ENCODE measurements around the gene ARID1B. TPM values are rescaled to one million over a fixed set of nuclear protein-coding genes. Genes with fewer than 3 reads are reported as not detected.
"Not testable (repeated sequence)": the region's sequence is repeated elsewhere in the genome, so short reads cannot be mapped to it uniquely, and the experiment has no call there.

Gene ARID1B
- total RNA-seq, 1 donor from 2014 or later, result 16.3 TPM

DNA sequence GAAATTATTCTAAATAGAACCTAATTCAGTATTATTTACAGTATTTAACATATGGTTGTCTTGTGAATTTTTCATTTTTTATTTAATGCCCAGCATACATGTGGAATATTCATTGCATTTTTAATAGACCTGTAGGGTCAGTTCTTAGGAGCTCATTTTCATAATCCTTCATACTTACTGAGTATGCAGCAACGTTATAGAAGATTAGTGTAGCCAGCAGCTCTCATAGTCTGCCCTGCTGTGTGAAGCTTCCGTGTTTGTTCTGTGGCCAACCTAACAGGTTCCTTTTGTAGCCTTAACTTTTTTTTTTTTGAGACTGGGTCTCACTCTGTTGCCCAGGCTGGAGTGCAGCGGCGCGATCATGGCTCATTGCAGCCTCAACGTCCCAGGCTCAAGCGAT lies 261.4 kb downstream of the ARID1B start:
- H3K27me3 ChIP-seq (ENCODE audit: control insufficient read depth, insufficient read depth, low read length), result no peaks in the 10 kb centered on the region
- no peak overlapping the region for H3K4me3 ChIP-seq (ENCODE audit: low read depth, low read length)
- TF ChIP-seq, protein P1, sequence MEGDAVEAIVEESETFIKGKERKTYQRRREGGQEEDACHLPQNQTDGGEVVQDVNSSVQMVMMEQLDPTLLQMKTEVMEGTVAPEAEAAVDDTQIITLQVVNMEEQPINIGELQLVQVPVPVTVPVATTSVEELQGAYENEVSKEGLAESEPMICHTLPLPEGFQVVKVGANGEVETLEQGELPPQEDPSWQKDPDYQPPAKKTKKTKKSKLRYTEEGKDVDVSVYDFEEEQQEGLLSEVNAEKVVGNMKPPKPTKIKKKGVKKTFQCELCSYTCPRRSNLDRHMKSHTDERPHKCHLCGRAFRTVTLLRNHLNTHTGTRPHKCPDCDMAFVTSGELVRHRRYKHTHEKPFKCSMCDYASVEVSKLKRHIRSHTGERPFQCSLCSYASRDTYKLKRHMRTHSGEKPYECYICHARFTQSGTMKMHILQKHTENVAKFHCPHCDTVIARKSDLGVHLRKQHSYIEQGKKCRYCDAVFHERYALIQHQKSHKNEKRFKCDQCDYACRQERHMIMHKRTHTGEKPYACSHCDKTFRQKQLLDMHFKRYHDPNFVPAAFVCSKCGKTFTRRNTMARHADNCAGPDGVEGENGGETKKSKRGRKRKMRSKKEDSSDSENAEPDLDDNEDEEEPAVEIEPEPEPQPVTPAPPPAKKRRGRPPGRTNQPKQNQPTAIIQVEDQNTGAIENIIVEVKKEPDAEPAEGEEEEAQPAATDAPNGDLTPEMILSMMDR (IDR thresholded peaks at IDR 0.05; ENCODE audit: insufficient read depth, low read length, severe bottlenecking), result no peak
- H3K36me3 ChIP-seq (ENCODE audit: control insufficient read depth, insufficient read depth, low read length), result no peaks in the 10 kb centered on the region
- no peak for FAIRE-seq
- DNase-seq (ENCODE audit: low read depth), result no peak

DNA sequence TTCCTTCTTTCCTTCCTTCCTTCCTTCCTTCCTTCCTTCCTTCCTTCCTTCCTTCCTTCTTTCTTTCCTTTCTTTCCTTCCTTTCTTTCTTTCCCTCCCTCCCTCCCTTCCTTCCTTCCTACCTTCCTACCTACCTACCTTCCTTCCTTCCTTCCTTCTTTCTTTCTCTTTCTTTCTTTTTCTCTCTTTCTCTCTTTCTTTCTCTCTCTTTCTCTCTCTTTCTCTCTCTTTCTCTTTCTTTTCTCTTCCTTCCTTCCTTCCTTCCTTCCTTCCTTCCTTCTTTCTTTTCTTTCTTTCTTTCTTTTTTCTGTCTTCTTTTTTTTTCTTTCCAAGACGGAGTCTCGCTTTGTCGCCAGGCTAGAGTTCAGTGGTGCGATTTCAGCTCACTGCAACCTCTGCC lies 262.5 kb downstream of the ARID1B start:
- H3K27me3 ChIP-seq (ENCODE audit: control insufficient read depth, insufficient read depth, low read length); FAIRE-seq; H3K4me3 ChIP-seq (ENCODE audit: low read depth, low read length): not testable (repeated sequence)

DNA sequence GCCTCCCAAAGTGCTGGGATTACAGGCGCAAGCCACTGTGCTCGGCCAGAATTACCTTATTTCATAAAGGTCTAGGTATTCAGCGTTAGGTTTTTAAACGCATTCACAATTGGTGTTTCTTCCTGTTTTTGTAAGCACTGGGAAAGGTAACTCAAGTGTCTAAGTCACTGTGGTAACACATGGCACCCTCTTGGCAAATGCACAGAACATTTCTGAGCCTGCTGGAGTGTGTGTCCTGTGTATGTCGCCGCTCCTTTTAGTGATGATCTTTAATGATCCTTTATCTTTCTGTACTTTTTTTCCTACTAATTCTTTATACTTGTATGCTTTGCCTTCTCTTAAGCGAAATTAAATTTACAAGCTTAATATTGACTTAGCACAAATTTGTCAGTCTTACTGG lies 263.0 kb downstream of the ARID1B start:
- no peak for DNase-seq (ENCODE audit: low read depth)
- Histone ChIP-seq H3K4me3 (ENCODE audit: low read depth, low read length) (no peak overlapping the region), H3K27me3 (ENCODE audit: control insufficient read depth, insufficient read depth, low read length) (no peaks in the 10 kb centered on the region), H3K36me3 (ENCODE audit: control insufficient read depth, insufficient read depth, low read length) (no peaks in the 10 kb centered on the region)
- FAIRE-seq, result no peak
- TF ChIP-seq, protein P1 (IDR thresholded peaks at IDR 0.05; ENCODE audit: insufficient read depth, low read length, severe bottlenecking), result no peak

More for the DNA sequence above, 262.5 kb downstream of the ARID1B start:
- not testable (repeated sequence) for DNase-seq (ENCODE audit: low read depth); H3K36me3 ChIP-seq (ENCODE audit: control insufficient read depth, insufficient read depth, low read length)

DNA sequence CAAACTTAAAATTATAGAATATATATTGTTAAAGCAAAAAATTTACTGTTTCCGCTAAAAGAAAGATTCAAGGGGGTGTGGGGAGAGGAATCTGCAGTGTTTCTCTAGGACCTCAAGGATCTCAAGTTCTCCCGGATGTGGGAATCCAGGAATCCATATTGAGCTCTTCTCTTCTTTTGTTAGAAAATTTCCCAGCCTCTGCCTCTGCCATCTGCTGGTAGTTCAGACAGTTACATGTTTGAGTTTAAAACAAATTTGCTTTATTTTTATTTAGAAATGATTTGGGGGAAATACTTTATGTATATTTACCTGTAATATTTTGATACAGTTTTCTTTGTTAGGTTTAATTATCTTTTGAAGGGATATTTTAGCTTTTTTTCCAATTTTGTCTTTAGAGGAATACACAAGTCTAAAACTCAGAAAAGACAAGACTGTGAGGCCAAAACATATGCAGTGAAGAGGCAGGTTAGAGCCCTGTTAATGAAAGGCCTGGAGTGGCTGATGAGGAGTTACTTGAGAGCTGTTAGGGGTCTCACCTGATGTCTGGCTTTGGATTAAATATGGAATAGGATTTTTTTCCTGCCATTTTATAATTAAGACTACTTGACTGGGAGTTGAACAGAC lies 268.8 kb downstream of the ARID1B start:
- peak; percentile 64 for DNase-seq (ENCODE audit: low read depth)
- FAIRE-seq, result no peak
- no peaks in the 10 kb centered on the region for H3K27me3 ChIP-seq (ENCODE audit: control insufficient read depth, insufficient read depth, low read length)
- TF ChIP-seq, protein P1 (IDR thresholded peaks at IDR 0.05; ENCODE audit: insufficient read depth, low read length, severe bottlenecking), result peak; percentile 40
- H3K36me3 ChIP-seq (ENCODE audit: control insufficient read depth, insufficient read depth, low read length), result no peaks in the 10 kb centered on the region
- no peak overlapping the region for H3K4me3 ChIP-seq (ENCODE audit: low read depth, low read length)

DNA sequence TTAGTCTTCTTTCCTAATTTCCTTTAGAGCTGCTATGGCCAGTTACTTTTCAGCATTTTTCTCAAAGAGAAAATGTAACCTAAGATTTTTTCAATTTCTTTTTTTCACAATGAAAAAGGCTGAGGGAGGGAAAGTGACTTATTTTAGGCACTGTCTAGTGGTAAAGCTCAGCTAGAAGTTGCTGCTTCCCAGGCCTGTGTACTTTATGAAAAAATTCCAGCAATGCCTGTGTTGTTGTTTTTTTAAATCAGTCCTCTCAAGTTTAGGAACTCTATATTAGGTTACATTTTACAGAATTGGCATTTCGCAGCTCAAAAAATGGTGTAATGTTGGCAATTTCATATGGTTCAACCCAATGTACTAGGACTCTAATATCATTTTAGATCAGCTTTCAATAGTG lies 269.6 kb downstream of the ARID1B start:
- H3K36me3 ChIP-seq (ENCODE audit: control insufficient read depth, insufficient read depth, low read length), result no peaks in the 10 kb centered on the region
- FAIRE-seq, result no peak
- DNase-seq (ENCODE audit: low read depth), result no peak
- TF ChIP-seq, protein P1 (IDR thresholded peaks at IDR 0.05; ENCODE audit: insufficient read depth, low read length, severe bottlenecking), result no peak
- no peaks in the 10 kb centered on the region for H3K27me3 ChIP-seq (ENCODE audit: control insufficient read depth, insufficient read depth, low read length)
- no peak overlapping the region for H3K4me3 ChIP-seq (ENCODE audit: low read depth, low read length)

DNA sequence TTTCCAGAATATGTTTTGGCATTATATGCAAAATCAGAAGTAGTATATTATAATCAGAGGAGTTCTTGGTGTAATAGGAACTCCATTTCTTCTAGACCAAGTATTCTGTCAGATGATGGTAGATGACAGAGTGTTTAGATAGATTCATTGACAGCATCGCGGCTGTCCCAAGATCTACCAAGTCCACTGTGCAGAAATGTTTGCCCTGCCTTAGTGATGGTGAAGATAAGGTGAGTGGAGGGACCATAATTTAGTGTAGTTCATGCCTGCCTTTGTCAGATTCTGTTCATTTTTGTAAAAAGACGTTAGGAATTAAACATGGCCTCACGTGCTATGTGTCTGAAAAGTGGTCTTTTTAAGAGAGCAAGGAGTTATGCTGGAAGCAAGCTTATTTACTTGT lies 270.1 kb downstream of the ARID1B start:
- Histone ChIP-seq H3K4me3 (ENCODE audit: low read depth, low read length) (no peak overlapping the region), H3K27me3 (ENCODE audit: control insufficient read depth, insufficient read depth, low read length) (no peaks in the 10 kb centered on the region), H3K36me3 (ENCODE audit: control insufficient read depth, insufficient read depth, low read length) (no peaks in the 10 kb centered on the region)
- DNase-seq (ENCODE audit: low read depth), result no peak
- FAIRE-seq, result no peak
- TF ChIP-seq, protein P1 (IDR thresholded peaks at IDR 0.05; ENCODE audit: insufficient read depth, low read length, severe bottlenecking), result no peak
